Fibroblast of skin of right quadriceps (primary cell): Measurements from ENCODE around the gene RAPGEF1.
A peak's percentile ranks its signal among the peaks of the same experiment; 100 is the strongest.

Source experiments
- DNase-seq: peaks from one replicate; pipeline ENCODE4 v3.0.0-alpha.2; 2013

RAPGEF1 gene

GRCh38 chr9:131619680-131620079 lies 120.2 kb downstream of the RAPGEF1 start:
- no peak for DNase-seq

DNA sequence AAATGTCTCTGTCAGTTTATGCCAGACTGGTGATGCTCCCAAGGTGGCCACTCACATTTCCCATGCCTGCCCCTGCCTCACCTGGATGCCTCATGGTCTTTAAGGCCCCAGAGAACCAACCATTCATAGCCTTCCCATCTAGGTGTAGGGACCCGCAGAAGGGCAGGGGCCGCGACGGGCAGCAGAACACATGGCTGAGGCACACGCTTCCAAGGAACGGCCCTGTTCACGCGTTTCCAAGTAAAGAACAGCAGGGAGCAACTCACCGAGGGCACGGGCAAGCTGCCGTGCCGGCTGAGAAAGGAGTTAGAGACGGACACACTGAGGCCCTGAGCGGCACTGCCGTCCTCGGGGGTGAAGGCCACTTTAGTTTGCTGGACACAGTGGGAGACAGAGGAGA lies 121.1 kb downstream of the RAPGEF1 start:
- DNase-seq, result no peak

DNA sequence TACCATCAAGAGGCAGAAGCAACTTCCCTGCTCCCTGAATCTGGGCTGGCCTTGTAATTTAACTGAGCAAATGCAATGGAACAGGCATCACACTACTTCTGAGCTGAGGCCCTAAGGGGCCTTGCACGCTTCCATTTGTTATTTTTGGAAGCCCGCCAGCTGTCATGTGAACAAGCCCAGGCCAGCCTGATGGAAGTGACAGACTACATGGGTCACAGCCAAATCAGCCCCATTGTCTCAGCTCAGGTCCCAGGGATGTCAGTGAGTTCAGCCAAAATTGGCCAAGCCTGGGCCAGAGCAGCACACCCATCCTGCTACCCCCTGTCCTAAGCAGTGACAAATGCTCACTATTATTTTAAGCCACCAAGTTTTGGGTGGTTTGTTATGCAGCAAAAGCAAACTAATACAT lies 121.8 kb downstream of the RAPGEF1 start:
- peak; percentile 6 for DNase-seq

- no peak for DNase-seq
These were observed 122.3 kb downstream of the RAPGEF1 start for GRCh38 chr9:131617611-131618010.

- no peak for DNase-seq
These were observed 122.8 kb downstream of the RAPGEF1 start for GRCh38 chr9:131616983-131617604.

GRCh38 chr9:131614340-131614915 lies 125.4 kb downstream of the RAPGEF1 start:
- DNase-seq, result no peak

DNA sequence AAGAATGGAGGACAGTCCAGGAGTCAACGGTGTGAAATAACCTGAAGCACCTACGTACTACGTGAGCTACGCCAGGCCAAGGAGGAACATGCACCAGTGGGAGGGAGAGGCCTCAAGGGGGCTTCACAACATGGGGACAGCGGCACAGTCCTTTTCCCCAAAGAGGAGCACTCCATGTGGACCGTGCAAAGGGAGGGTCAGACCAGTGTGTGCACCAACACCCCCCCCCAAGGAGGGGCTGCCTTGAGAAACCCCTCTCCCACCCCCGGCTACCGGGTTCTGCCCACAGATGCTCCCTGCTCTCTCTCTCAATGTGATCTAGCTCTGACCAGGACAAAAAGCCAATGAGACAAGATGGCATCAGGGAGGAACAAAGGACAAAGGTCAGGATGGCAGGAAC lies 126.0 kb downstream of the RAPGEF1 start:
- no peak for DNase-seq

DNA sequence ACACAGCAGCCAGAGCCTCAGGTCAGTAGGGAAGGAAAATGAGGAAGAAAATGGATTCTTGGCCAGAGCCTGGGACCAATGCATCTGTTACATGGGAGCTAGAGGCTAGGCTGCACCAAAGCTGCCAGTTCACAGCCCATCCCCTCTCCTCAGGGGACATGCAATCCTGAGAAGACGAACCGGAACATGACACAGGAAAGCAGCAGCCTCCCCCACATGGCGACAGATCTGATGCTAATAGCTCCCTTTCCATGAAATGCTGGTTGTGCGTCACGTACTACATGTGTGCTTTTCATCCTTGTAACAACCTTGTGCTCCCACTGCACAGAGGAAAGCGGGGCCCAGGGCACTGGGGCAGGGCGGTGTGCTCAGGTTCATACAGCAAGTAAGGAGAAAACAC lies 127.0 kb downstream of the RAPGEF1 start:
- DNase-seq, result no peak

- no peak for DNase-seq
These were observed 128.1 kb downstream of the RAPGEF1 start for GRCh38 chr9:131611586-131612315.

GRCh38 chr9:131610231-131610761 lies 129.6 kb downstream of the RAPGEF1 start:
- peak; percentile 55 for DNase-seq

- DNase-seq, result peak; percentile 69
These were observed 130.6 kb downstream of the RAPGEF1 start for GRCh38 chr9:131609099-131609830.

DNA sequence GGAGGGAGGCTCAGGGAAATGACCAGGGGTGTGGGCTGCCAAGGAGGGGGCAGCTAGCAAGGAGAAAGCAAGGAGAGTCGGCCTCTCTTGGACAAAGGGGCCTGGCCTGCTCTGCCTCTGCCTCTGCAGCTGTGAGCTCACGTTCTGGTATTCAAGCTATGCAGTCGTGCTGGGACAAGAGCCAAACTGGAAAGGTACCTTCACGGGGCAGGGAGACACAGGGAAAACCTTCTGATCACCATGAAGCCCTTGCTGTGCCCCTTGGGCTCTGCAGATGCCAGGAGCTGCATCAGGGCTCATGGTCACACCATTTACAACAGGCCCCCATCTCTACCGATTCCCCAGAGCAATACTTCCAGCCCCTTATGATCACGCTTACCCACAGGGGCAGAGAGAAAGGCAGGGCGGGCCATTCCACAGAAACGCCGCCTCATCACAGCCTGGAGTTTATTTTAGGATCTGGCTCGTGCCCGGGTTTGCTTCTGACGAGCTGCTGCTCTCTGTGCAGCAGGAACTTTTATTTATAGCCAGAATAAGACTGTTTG lies 131.3 kb downstream of the RAPGEF1 start:
- peak; percentile 92 for DNase-seq

- DNase-seq, result no peak
These were observed 132.3 kb downstream of the RAPGEF1 start for GRCh38 chr9:131607591-131607990.

GRCh38 chr9:131606896-131607567 lies 132.8 kb downstream of the RAPGEF1 start:
- no peak for DNase-seq

DNA sequence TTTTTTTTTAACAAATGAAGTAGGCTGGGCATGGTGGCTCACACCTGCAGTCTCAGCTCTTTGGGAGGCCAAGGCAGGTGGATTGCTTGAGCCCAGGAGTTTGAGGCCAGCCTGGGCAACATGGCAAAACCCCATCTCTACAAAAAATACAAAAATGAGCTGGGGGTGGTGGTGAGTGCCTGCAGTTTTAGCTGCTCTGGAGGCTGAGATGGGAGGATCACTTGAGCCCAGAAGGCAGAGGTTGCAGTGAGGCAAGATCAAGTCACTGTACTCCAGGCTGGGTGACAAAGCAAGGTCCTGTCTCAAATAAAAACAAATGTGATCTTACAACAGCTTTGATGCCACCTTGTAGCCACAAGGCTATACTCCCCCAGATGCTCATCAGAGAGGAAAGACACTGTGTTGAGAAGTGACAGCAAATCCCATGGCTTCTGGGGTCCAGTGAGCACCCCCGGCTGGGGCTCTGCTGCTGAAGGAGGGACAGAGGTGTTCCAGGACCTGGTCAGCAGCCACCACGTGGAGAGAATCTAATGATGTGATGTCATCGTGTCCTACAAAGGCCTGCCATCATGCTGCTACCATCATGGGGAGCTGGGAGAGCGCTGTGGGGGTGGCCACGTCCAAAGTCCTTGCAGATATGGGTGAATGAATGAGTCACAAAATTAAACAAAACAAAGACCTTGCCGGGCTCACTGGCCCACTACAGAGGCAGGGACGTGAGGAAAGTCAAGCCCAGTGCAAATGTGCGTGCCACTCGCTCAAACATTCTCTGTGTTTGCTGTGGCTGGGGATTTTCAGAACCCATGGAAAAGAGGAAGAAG lies 133.9 kb downstream of the RAPGEF1 start:
- no peak for DNase-seq

- DNase-seq, result no peak
These were observed 136.0 kb downstream of the RAPGEF1 start for GRCh38 chr9:131603711-131604439.

DNA sequence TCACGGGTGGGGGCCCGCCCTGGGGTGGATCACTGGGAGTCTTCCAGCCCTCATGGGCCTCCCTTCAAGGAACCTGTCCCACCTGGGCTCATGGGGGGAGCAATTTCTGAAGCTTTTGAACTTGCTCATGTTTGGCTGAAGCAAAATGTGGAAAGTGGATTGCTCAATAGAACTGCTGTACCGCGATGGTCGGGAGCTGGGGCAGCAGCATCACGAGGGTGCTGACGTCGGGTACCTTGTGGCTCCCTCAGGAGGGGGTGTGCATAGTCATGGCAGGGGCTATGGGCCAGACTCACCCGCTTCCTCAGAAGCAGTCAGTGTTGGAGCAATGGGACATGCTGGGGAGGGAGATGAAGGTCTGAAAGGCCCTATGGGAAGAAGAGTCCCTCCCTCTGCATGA lies 136.7 kb downstream of the RAPGEF1 start:
- no peak for DNase-seq

DNA sequence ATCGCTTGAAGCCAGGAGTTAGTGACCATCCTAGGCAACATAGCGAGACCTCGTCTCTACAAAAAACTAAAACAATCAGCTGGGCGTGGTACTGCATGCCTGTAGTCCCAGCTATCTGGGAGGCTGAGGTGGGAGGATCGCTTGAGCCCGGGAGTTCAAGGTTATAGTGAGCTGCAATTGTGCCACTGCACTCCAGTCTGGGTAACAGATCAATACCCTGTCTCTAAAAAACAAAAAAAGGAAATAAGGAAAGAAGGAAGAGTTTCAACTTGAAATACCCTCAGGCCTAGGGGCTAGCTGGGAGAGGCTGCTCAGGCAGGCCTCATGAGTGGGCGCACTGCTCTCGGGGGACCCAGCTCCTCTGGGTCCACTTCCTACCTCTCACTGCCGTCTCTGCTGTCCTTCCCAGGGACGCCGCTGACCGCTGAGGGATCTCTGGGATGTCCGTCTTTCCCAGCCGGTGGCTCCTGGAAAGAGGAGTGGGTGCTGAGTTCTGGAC lies 138.1 kb downstream of the RAPGEF1 start:
- no peak for DNase-seq

DNA sequence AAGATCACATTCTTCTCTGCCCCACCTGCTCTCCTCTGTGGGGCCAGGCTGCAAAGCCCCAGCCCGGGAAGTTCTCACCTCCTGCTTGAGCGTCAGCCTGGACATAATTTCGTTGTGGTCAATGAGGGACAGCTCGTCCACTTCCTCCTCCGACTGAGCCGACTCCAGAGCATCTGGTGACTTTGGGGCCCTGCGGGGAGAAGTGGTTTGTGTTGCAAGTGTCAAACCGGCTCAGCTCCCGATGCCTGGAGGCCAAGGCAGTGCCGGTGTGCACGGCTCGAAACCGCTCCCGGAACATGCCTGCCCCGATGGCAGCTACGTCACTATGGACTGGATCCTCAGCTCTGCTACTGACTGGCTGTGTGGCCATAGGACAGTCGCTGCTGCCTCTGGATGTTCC lies 141.8 kb downstream of the RAPGEF1 start:
- DNase-seq, result no peak

DNA sequence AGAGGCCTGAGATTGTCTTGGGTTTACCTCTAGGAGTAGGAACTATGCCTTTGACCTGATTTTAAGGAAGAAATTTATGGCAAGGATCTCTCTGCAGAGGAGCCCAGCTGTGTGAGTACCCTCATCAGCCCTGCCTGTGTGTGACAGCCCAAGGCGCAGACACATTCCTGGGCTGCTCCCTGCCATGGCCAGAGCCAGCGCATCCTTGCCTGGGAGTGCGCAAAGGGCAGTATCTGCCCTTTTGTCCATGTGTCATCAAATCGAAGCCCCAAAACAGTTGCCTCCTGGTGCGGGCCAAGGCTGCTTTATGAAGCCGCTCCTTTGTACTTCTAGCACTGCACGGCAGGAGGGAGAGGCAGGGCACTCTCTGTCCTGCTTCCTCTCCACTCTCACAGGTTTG lies 142.6 kb downstream of the RAPGEF1 start:
- DNase-seq, result no peak

DNA sequence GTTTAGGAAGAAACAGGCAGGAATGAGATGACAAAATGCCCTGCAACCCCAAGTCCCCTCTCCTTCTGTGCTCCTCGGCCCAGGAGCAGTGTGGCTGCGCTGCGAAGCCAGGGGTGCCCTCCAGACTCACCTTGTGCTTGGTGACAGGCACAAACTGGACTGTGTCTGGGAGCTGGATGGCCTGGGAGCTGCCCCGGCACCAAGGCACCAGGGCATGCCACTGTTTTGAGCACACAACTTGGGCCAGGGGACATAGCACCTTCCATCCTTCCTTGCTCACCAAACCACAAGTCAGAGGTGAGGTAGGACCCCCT lies 143.5 kb downstream of the RAPGEF1 start:
- no peak for DNase-seq
